AG09309 (cell line): ENCODE measurements around the gene UBASH3B.

Experiments
- DNase-seq: peaks from one replicate; pipeline ENCODE4 v3.0.0-alpha.2; 2010; ENCODE audit warnings: low read depth
- H3K4me3 ChIP-seq: 2 replicates; pipeline ENCODE4 v1.5.1; 2011; ENCODE audit warnings: mild to moderate bottlenecking, low read depth, low read length, moderate library complexity; ENCODE audit not compliant: control insufficient read depth
- CTCF ChIP-seq: IDR thresholded peaks from 2 replicates; pipeline ENCODE4 v1.5.1; 2011; ENCODE audit warnings: mild to moderate bottlenecking, low read depth, low read length, inconsistent platforms; ENCODE audit not compliant: insufficient read depth, control insufficient read depth; ENCODE audit errors: missing control alignments

The UBASH3B gene

GRCh38 chr11:122700666-122701065 is 45.1 kb downstream of the UBASH3B start:
- no peak for DNase-seq
- no peak overlapping the region for H3K4me3 ChIP-seq
- no peak for TF ChIP-seq CTCF

GRCh38 chr11:122701143-122701542 is 45.6 kb downstream of the UBASH3B start:
- no peak for TF ChIP-seq CTCF
- no peak for DNase-seq
- H3K4me3 ChIP-seq, result no peak overlapping the region

- TF ChIP-seq CTCF, result no peak
- no peak for DNase-seq
- no peak overlapping the region for H3K4me3 ChIP-seq
Measured at GRCh38 chr11:122703541-122704272, 48.2 kb downstream of the UBASH3B start.

DNA sequence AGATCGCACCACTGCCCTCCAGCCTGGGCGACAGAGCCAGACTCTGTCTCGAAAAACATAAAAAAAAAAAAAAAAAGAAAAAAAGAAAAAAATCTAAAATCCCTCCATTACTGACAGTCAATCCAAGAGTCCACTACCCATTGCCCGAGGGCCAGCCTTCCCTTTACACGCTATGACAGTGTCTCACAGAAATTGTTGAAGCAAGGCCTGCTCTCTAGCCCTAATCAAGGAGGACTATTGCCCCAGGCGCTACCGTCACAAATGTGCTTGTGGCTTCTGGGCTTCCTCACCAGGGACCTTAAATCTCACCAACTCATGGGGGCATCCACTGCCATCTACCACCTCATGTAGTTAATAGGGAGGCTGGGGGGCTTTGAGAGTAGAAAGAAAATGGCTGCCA is 49.9 kb downstream of the UBASH3B start:
- DNase-seq, result no peak
- TF ChIP-seq CTCF, result no peak
- no peak overlapping the region for H3K4me3 ChIP-seq

DNA sequence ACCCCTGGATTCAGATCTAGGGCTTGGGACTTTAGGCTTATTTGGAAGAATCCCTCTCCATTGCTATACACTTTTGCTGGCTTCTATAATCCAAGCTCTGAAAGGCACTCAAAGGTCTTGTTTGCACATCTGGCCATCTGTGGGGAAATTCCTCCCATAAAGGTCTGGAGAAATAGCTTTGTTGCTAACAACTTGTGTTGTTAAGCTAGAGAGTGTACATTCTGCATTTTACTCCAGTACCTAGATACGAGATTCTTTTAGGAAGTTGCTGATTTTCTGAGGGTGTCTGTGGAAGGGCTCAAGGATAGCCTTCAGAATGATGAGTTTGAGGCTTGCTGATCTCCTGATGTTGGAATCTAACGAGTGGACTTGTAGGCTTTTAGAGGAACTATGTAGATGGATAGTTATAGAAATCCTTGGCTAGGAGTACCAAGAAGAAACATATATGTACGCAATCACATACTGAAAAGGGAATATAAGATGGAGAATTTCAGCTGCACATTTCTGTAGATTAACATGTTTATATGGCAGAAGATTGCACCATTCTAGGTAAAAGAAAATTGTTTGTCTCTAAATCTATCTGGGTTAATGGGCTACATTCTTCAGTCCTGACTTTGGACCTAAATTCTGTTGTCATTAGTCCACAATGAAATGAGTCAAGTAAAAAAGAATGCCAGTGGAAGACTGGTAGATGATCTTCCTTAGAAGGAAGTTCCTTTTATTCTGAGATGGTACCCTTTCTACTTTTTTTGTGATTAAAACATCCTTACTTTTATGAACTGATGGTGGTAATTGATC is 51.0 kb downstream of the UBASH3B start:
- no peak overlapping the region for H3K4me3 ChIP-seq
- no peak for DNase-seq
- TF ChIP-seq CTCF, result no peak

DNA sequence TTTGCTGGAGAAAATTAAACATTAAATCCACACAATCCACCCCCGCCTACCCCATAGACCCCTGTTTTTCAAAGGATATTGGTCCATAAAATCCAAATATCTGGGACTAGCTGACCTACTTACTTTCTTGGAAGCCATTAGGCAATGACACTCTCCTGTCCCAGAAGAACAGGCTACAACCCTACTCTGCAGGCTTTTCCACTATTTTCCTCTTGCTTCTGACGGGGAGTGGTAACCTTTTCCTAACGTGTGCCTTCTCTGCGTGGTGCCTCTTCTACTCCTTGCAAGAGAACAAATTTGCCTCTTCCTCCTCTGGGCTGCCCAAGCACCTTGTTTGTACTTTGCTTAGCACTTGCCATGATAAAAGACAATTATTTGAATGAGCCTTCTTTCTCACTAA is 51.6 kb downstream of the UBASH3B start:
- no peak for TF ChIP-seq CTCF
- no peak for DNase-seq
- no peak overlapping the region for H3K4me3 ChIP-seq
